Posterior vena cava (tissue), 2 donors: ENCODE data around the gene SOWAHC. TPM values are rescaled to one million over a fixed set of nuclear protein-coding genes. Genes with fewer than 3 reads are reported as not detected.
A peak's percentile ranks its signal among the peaks of the same experiment; 100 is the strongest.
"Not testable (repeated sequence)": the region's sequence is repeated elsewhere in the genome, so short reads cannot be mapped to it uniquely, and the experiment has no call there.

ENCODE experiments used
- DNase-seq: peaks from one replicate; pipeline ENCODE4 v3.0.0-alpha.2; 2020; ENCODE audit warnings: low spot score
- intact Hi-C, 2 donors: fragments of 100-400 bp; cut with DNase I; formaldehyde crosslinking; loops; one replicate each; pipeline versions ENCODE4 v1.14.1 to v1.14.2; 2022 to 2023
- total RNA-seq, 2 donors: library from RNA; stranded (reverse); fragmentation: NEBNext Ultra II Directional; extraction: Animal tissue kit (Norgen Biotek cat#: 25700); gene quantifications; one replicate each; pipeline ENCODE4 v1.2.1, GENCODE V29; 2021
- donor health status: DM: yes; HTN: yes; CAD: no.
- donor health status: DM: yes; HTN: yes; CAD: no.

Gene SOWAHC
- total RNA-seq, 2 donors from 2014 or later = 8.8 to 12.2 TPM

GRCh38 chr2:109637749-109638570 is 23.8 kb downstream of the SOWAHC start:
- DNase-seq = no peak
- intact Hi-C loops = no loop called here

- DNase-seq = no peak
- intact Hi-C loops = no loop called here
Observed at GRCh38 chr2:109638795-109639194, 24.6 kb downstream of the SOWAHC start.

GRCh38 chr2:109640000-109640399 is 25.8 kb downstream of the SOWAHC start:
- DNase-seq, intact Hi-C loops: not testable (repeated sequence)

DNA sequence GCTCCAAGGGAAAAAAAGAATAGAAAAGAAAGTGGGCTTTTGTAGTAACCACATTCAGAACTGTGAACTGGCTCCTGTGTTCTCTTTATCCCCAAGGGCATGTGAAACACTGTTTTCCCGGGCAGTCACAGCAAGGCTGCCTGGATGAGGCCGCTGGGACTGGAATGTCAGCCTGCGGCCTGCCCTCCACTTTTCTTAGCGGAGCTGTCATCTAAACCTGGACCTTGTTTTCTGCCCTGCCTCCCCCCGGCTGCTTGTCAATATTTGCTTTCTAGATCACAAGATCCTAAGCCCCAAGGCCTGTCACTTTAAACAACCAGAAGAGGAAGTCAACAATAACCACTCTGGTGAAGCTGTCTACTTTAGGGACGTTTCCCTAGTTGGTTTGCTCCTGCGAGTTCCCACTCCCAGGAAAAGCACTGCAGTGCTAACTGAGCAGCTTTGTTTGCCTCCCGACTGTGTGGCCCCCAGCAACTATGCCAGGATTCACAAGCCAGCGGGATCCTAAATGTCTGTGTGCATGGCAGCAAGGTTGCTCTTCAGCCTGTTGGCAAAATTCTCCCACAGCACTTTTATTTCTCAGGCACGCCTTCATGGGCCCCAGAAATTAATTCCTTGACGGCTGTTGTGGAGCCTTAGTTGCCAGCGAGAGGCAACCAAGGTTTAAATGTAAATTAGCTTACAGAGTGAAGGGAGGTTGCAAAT is 30.6 kb downstream of the SOWAHC start:
- DNase-seq = no peak
- intact Hi-C loops = no loop called here

- DNase-seq = no peak
- intact Hi-C loops = no loop called here
Observed at GRCh38 chr2:109645412-109646184, 31.4 kb downstream of the SOWAHC start.

GRCh38 chr2:109646961-109647360 is 32.8 kb downstream of the SOWAHC start:
- intact Hi-C loops = no loop called here
- no peak for DNase-seq

GRCh38 chr2:109647636-109648035 is 33.5 kb downstream of the SOWAHC start:
- intact Hi-C loops = no loop called here
- DNase-seq = no peak

- intact Hi-C loops = no loop called here
- DNase-seq = no peak
Observed at GRCh38 chr2:109648041-109648527, 33.9 kb downstream of the SOWAHC start.

DNA sequence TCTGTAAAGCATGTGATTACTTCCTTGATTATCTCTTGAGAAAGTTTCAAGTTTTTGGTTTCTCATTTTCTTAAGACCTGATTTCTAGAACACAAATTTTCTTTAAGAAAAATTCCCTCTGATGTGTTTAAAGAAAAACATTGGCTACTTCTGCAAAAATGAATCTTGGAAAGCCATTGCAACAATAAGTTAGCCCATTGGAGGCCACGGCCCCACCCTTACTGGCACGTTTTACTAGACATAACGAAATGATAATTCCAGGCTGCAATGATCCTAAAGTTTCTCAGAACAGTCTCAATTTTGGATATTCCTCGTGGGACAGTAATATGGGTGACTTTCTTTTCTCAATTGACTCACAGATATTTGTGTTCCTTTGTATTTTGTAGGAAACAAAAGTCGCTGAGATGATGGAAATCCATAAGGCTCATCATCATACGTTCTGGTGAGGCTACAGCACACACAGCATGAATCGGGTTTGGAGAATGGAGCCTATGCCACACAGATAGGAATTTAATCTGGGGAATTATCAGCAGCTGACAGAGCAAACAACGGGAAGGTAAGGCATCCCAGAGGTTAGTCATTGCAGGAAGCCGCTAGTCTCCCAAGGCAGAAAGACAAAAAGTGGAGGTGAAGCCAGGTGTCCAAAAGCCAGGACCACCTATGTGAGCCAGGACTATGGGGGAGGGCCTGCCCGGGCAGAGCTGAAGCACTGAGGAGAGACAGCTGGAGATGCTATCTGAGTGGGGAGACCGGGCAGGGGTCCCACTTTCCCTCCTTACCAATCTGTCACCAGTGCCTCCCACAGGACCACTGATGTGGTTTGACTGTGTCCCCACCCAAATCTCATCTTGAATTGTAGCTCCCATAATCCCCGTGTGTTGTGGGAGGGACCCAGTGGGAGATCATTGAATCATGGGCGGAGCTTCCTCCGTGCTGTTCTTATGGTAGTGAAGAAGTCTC is 35.9 kb downstream of the SOWAHC start:
- intact Hi-C loops = no loop called here
- DNase-seq = no peak

DNA sequence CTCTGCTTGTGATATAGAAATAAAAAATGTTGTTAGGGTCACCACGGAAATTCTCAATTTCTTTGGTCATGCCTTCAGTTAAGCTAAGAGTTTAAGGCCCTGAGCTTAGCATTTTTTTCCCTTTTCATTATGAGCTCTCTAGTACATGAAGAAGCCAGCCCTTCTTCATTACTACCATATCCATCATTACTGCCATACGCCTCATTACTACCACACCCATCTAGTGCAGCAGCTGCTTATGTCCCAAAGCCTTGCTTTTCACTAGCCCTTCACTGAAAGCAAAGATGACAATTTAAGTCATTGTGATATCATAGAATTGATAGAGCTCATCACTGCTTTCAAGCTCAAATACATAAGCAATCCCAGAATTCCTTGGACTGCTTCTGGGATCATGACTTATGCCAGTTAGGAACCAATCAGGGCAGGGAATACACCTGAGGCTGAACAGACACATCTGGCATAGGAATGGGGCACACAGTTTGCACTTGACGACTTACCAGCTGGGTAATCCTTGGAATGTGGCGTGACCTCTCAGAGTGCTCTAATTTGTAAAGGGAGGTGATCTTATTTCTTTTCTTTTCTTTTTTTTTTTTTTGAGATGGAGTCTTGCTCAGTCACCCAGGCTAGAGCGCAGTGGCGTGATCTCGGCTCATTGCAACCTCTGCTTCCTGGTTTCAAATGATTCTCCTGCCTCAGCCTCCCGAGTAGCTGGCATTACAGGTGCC is 40.3 kb downstream of the SOWAHC start:
- DNase-seq = no peak
- intact Hi-C loops = no loop called here

- no peak for DNase-seq
- intact Hi-C loops = no loop called here
Observed at GRCh38 chr2:109655287-109655686, 41.1 kb downstream of the SOWAHC start.

DNA sequence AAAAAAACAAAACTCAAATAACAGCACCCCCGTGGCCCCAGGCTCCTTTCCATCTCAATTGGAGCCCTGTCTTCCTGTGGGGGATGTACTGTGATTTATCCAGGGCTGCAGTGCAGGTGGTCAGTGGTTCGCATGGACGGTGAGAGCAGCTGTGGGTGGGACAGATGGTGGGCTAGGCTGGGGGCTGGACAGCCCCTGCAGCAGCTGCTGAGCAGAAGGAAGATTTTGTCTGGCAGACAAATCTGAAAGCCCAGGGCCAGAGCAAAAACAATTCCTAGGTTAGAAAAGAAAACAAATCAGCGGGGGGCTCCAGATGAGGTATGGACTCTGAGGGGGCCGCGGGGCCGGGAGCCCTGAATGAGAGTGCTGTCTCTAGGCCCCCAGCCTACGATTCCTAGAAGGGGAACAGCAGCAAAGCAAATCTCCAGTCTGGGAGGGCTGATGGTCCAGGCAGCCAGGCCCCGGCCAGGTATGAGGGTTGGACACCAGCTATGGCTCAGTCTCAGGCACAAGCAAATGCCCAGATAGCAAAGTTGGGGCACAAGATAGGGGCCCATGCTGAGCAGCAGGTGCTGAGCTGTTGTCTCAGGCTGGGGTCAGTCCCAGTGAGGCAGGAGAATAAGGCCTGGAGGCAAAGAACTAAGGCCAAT is 45.4 kb downstream of the SOWAHC start:
- no peak for DNase-seq
- intact Hi-C loops = no loop called here

GRCh38 chr2:109660046-109660860 is 46.1 kb downstream of the SOWAHC start:
- intact Hi-C loops = no loop called here
- DNase-seq = no peak

DNA sequence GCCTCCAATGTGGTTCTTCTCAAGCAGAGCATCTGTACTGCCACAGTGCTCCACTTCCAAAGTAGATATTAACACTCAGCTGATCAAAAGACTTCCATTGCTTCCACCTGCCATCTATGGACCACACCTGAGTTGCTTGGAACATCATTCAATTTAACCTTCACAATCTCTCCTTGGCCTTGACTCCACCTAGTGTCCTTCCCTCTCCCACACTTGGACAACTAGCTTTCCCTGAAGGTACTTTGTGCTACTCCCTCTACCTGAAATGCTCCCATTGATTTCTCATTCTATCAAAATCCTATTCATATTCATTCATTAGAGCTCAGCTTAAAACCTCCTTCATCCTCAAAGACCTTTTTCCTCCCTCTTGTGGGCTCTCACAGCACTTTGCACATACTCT is 48.7 kb downstream of the SOWAHC start:
- no peak for DNase-seq
- intact Hi-C loops = no loop called here

- intact Hi-C loops = no loop called here
- DNase-seq = peak; percentile 87
Observed at GRCh38 chr2:109663721-109664120, 49.6 kb downstream of the SOWAHC start.

GRCh38 chr2:109666466-109666865 is 52.3 kb downstream of the SOWAHC start:
- no peak for DNase-seq

More at GRCh38 chr2:109666466-109666865, 52.3 kb downstream of the SOWAHC start:
- intact Hi-C loops = no loop called here
